Stimulated activated CD8-positive, alpha-beta memory T cell treated with anti-CD3 and anti-CD28 coated beads, Interleukin-7, amount 100 ng/mL, for 24 hours (primary cell): ENCODE results near the gene OOSP2.

Experiments used
- DNase-seq: peaks from one replicate; pipeline ENCODE4 v3.0.0-alpha.2; 2020; ENCODE audit warnings: low read depth

The OOSP2 gene

DNA sequence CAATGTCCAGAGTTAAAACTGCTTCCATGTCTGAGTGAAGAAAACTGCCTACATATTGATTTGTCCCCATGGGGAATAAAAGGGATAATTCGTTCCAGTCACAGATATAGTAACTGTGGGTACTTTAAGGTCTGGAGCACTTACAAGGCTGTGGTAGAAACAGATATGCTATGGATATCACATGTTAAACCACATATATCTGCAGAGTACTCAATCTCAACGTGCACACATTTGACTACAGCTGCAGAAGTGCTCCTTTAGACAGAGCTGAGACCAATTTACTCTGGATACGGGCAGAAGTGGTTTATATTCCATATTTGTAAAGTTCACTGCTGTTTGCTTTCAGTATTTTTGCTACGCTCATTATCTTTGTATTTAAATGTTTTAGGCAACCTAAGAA is 38.5 kb downstream of the OOSP2 start:
- DNase-seq, result no peak

DNA sequence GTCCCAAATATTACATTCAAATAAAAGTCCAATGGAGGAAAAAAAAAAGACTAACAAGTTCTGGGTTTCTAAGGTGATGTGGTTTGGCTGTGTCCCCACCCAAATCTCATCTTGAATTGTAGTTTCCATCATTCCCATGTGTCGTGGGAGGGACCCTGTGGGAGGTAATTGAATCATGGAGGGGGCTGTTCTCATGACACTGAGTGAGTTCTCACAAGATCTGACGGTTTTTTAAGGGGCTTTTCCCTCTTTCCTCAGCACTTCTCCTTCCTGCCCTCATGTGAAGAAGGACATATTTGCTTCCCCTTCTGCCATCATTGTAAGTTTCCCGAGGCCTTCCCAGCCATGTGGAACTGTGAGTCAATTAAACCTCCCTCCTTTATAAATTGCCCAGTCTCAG is 40.3 kb downstream of the OOSP2 start:
- DNase-seq, result no peak

DNA sequence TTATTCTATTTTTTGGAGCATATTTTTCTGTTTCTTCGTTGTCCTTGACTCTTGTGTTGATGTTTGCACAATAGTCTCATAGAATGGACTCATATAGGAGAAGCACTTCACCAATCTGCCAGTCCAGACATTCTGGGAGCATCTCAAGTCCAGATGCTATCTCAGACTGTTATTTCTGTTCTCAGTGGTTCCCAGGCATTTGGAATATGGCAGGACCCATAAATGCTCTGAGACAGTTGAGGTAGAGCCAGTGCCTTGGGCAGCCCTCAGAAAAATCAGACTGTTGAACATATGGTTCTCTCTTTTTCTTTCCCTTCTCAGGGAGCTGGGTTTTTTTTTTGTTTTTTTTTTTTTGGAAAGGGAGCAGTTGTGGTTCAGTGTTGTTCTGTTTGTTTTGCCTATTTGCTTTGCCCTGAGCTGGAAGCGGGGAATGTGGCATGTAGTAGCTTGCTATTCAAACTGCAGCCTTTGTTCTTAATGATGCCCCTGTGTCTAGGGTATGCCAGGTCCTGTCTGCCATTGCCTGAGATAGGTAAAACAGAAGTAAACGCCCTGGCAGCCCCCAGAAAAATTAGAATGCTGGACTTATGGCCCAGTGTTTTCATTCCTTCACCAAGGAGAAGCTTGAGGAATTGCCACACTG is 44.5 kb downstream of the OOSP2 start:
- no peak for DNase-seq

DNA sequence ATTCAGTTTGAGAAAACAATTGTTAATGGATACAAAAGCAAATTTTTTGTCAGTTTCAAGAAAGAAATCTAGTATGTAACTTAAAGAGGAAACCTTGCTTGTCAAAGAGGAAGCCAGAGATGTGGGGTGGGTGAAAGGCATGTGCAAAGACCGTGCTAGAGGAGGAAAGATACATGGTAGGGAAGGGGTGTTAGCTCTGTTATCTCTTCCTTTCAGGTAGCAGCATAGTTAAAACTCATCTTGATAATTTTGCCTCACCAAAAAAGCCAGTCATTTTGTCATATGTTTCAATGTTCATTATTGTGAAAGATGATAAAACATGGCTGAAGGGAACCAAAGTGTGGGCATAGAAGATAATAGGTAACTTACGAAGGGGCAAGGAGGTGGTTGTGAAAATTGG is 45.7 kb downstream of the OOSP2 start:
- no peak for DNase-seq

DNA sequence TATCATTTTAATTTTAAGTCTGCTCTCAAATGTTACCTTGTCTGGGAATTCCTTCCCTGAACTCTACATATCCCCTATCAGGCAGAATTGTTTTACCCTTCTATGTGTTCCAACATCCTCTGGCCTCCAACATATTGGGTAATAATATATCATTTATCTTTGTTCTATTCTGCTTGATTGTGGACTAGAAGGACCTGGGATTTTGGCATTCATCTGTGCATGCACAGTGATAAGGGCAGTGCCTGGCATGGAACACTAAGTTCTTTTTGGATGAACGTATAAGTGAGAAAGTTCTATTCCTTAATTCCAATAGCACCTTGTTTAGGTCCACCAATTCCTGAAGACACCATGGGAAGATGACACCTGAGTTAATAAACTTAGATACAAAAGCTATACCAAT is 47.0 kb downstream of the OOSP2 start:
- DNase-seq, result no peak

DNA sequence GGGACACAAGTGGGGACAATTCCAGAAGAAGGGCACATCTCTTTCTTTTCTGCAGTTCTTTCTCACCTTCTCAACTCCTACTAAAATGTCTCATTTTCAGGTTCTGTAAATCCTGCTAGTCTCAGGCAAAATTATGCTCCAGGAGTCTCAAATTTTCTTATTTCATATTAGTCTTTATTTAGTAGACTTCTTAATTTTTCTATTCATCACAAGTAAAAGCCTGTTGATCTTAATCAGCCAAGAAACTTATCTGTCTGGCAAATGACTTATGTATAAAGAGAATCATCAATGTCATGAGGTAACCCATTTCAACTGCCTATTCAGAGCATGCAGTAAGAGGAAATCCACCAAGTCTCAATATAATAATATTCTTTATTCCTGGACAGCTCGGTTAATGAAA is 48.2 kb downstream of the OOSP2 start, which contains the start of gene MS4A2:
Gene MS4A2, plus strand, starts transcription at position 301 of the 400 bp plus-strand sequence. CDS start 102 bp downstream, outside the sequence.
- no peak for DNase-seq

DNA sequence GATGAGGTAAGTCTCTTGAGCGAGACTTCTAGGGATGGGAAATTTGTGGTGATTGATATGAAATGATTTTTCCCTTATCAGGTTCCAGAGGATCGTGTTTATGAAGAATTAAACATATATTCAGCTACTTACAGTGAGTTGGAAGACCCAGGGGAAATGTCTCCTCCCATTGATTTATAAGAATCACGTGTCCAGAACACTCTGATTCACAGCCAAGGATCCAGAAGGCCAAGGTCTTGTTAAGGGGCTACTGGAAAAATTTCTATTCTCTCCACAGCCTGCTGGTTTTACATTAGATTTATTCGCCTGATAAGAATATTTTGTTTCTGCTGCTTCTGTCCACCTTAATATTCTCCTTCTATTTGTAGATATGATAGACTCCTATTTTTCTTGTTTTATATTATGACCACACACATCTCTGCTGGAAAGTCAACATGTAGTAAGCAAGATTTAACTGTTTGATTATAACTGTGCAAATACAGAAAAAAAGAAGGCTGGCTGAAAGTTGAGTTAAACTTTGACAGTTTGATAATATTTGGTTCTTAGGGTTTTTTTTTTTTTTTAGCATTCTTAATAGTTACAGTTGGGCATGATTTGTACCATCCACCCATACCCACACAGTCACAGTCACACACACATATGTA is 55.4 kb downstream of the OOSP2 start:
- DNase-seq, result no peak

DNA sequence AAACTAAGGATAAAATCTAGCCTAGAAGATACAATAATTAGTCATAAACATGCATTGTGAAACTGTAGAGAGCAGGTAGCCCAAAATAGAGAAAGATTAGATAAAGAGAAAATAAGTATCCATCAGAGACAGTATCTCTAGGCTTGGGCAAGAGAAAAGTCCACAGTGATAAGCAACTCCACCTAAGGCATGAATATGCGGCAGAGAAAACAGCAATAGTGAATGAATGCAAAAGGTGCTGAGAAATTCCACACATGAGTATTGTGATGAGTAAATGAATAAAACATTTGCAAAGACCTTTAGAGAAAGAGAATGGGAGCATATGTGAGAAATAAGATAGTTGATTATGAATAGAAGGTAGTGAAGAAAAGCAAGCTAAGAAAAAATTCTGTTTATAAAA is 57.0 kb downstream of the OOSP2 start:
- no peak for DNase-seq
